Urothelium cell line (cell line): ENCODE data around the gene POU4F3.

Experiments
- DNase-seq: peaks from one replicate; pipeline ENCODE4 v3.0.0; 2011; ENCODE audit warnings: low spot score, mixed read lengths
- FAIRE-seq: peaks from 2 replicates; lab custom pipeline; 2011; peaks lifted over from hg19 to GRCh38; lab: Jason Lieb, UNC

POU4F3 gene

GRCh38 chr5:146337928-146338327 lies 711 bp upstream of the POU4F3 start:
- no peak for DNase-seq
- no peak for FAIRE-seq

DNA sequence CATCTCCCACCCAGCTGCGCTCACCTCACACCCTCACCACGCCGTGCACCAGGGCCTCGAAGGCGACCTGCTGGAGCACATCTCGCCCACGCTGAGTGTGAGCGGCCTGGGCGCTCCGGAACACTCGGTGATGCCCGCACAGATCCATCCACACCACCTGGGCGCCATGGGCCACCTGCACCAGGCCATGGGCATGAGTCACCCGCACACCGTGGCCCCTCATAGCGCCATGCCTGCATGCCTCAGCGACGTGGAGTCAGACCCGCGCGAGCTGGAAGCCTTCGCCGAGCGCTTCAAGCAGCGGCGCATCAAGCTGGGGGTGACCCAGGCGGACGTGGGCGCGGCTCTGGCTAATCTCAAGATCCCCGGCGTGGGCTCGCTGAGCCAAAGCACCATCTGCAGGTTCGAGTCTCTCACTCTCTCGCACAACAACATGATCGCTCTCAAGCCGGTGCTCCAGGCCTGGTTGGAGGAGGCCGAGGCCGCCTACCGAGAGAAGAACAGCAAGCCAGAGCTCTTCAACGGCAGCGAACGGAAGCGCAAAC lies 1.1 kb downstream of the POU4F3 start:
- FAIRE-seq = no peak

DNA sequence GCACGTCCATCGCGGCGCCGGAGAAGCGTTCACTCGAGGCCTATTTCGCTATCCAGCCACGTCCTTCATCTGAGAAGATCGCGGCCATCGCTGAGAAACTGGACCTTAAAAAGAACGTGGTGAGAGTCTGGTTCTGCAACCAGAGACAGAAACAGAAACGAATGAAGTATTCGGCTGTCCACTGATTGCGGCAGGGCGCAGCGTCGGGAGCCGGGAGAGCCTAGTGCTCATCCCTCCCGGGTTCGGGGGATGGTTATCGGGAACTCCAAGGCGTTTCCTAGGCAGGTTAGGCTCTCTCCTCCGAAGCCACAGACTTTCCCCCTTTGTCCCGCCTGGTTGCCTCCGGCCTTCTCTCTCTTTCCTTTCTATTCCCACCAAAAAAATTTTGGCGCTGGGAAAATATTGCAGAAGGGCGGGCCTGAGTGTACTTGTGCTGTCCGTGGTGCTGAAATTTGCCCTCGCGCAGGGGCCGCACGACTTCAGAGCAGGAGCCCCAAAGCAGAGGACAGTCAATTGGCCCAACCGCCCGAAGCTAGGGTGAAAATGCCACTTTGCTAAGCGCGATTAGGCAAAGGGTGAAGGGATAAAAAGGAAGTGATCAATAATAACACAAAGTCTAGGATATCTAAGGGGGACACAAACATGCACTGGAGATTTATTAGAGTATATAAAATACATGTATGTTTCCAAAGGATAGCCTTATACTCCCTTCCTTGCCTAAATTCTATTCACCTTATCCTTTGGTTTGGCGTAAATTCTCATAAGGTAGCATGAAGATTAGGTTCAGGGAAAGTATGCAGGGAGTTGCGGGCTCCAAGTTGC lies 1.8 kb downstream of the POU4F3 start:
- FAIRE-seq = no peak
- peak; percentile 76 for DNase-seq

More for the DNA sequence above, 1.1 kb downstream of the POU4F3 start:
- DNase-seq = no peak

GRCh38 chr5:146341854-146342253 lies 3.2 kb downstream of the POU4F3 start:
- DNase-seq = no peak
- no peak for FAIRE-seq

DNA sequence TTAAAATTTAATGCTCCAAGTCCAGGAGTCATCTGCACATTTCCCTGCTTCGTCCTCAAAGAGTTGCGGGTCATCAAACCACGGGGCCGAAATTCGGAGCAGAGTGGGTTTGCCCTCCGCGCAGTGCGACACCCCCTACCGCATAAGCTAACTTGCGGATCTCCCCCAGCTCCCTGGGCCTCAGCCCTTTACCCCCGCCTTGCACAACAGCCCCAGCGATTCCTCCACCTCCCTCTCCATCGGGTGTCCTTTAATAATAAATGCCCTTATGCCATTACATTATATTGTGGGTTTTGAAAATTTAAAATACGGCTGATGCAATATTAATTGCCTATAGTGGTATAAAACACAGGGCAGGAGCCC lies 3.9 kb downstream of the POU4F3 start:
- no peak for FAIRE-seq

GRCh38 chr5:146342882-146343865 lies 4.5 kb downstream of the POU4F3 start:
- no peak for DNase-seq
- no peak for FAIRE-seq

More for the DNA sequence above, 3.9 kb downstream of the POU4F3 start:
- DNase-seq = no peak

GRCh38 chr5:146344155-146345118 lies 5.8 kb downstream of the POU4F3 start:
- no peak for DNase-seq
- FAIRE-seq = no peak

- DNase-seq (no peak), FAIRE-seq (no peak)
Observed at GRCh38 chr5:146345240-146345577, 6.6 kb downstream of the POU4F3 start.

DNA sequence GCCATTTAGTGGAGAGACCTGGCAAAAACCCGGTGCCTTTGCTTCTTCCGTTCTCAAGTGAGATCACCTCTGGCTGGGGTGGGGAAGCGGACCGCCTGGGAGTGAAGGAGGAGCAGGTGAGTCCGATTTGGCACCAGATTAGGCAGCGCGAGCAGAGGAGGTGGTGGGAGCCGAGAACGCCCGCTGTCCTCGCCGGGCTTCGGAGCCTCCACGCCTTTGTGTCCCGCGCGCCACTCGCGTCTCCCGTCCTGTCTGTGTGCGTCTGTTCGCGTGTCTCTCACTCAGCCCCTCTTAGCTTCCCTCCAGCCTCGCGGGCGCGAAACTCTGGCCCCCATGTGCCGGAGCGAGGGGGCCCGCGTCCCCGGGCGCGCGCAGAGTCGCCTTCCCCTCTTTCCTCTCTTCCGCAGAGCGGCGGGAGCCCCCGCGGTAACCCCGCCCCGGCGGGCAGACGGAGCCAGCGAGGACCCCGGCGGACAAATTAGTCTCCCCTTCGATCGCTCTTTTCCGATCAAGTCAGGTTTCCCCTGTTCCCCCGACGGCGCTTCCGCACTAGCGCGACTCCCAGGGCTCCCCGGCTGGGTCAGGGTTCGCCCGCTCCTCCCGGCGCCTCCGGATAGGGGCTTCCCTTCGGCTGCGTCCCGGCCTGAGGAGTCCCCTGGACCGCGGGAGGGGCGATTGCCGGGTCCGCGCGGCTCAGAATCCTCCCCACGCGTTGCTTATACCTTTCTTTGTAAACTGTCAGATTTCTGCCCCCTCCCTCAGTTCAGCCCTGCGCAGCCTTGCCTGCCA lies 7.1 kb downstream of the POU4F3 start:
- DNase-seq (no peak), FAIRE-seq (no peak)

GRCh38 chr5:146357126-146357525 lies 18.5 kb downstream of the POU4F3 start:
- FAIRE-seq (no peak), DNase-seq (no peak)

DNA sequence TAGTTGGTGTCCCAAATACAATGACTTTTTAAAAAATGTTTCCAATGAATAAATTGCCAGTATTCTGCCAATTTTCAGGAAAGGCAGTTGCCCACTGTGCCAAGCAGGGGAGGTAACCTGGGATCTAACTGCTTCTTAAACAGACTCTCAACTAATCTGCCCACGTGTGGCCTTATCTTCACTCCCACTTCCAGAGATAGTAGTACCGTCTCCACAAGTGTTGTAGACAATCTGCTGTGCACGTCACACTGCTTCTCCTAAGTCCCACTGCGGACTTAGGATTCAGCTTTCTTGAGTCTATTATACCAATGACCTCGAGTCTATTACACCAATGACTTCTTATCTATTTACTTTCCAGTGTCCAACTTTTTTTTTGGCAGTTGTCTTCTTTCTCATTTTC lies 21.2 kb downstream of the POU4F3 start:
- FAIRE-seq = no peak
- DNase-seq = no peak

DNA sequence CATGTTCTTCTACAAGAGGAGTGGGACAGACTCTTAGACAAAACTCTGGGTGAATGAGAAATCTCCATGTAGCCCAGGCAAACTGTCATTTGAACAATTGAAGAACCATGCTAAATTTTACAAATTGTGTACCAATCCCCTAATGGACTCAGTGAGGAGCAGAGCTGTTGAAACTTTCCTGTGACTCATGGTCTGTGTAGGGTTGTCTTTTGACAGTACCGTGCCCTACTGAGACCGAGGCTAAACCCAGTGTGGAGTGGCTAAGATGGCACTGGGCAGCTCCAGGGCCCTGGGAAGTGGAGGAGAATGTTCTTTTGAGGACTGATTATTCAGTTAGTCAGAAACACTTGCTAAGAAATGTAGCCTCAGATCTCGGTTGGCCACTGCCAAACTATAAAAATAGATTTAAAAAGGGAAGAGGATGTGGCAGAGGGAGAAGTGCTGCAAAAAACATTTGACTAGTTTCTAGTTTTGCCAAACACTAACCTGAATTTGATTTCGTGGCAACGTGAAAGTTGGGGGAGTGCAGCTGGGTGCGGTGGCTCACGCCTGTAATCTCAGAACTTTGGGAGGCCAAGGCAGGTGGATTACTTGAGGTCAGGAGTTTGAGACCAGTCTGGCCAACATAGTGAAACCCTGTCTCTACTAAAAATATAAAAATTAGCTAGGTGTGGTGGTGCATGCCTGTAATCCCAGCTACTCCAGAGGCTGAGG lies 24.7 kb downstream of the POU4F3 start:
- no peak for FAIRE-seq
- no peak for DNase-seq

GRCh38 chr5:146365618-146366017 lies 27.0 kb downstream of the POU4F3 start:
- FAIRE-seq (no peak), DNase-seq (no peak)

- no peak for DNase-seq
Observed at GRCh38 chr5:146366904-146367303, 28.3 kb downstream of the POU4F3 start.

GRCh38 chr5:146368137-146368536 lies 29.5 kb downstream of the POU4F3 start:
- DNase-seq (no peak), FAIRE-seq (no peak)

More at GRCh38 chr5:146366904-146367303, 28.3 kb downstream of the POU4F3 start:
- FAIRE-seq = no peak

DNA sequence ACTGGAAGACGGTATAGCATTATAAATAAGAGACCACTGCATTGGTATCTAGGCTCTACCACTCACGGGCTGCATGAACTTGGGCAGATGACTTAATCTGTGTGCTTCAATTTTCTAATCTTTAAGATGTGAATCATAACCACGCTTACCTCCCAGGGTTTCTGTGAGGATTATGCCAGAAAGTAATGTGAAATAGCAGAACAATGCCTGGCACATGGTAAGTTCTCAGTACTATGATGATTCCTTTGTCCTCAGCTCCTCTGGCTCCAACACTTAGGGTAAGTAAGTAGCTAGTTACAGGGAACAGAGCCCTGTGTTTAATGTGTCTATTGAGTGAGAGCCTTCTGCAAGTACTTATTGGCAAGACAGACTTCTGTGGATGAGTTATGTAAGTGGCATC lies 31.1 kb downstream of the POU4F3 start:
- FAIRE-seq = no peak
- DNase-seq = no peak

- no peak for FAIRE-seq
- no peak for DNase-seq
Observed at GRCh38 chr5:146376821-146377220, 38.2 kb downstream of the POU4F3 start.

DNA sequence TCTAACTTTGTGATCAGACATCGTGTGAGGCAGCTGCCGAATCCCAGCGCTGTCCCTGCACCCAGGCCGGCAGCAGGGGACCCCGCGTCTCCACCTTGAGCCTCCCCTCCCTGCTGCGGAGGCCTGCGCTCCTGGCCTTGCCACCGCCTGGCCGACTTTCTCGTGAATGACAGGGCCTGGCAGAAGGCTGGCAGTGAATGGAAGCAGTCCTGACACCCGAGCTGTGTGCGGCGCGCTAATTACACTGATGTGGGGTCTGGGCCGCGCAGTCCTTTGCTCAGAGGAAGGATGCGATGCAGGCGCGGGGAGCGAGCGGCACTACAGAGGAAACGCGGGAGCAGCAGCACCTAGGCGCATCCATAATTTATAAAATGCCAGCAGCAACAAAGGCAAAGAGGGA lies 40.3 kb downstream of the POU4F3 start:
- no peak for DNase-seq
- no peak for FAIRE-seq

DNA sequence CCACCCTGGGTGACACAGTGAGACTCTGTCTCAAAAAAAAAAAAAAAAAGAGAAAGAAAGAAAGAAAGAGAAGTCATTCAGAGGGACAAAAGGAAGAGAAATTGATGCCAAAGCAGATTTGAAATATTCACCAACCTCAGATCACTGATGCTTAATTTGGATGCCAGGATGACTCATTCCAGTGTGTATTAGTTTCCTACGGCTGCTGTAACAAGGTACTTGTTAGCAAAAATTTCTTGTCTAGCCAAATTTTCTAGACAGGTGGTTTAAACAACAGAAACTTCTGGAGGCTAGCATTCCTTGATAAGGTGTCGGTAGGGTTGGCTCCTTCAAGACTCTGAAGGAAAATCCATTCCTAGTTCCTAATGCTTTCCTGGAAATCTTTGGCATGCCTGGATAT lies 42.1 kb downstream of the POU4F3 start:
- FAIRE-seq (no peak), DNase-seq (no peak)
